ENCODE measurements around the gene CTNNA2.

CTNNA2 gene

GRCh38 chr2:80300346-80300745 lies 787.5 kb downstream of the CTNNA2 start:
- Histone ChIP-seq H3K36me3 (ENCODE audit: control insufficient read depth in 5 of 5, insufficient read depth in 5 of 5, low read length in 5 of 5) (no peaks in the 10 kb centered on the region), H3K27ac (ENCODE audit: low read depth, low read length) (no peak overlapping the region), H3K27me3 (ENCODE audit: control insufficient read depth in 5 of 5, insufficient read depth in 4 of 5, low read length in 5 of 5) (peaks cover 27 to 40% (median 31%) of the 10 kb centered on the region in 5 donors), H3K9me3 (ENCODE audit: control insufficient read depth in 5 of 5, low read length in 5 of 5) (no peaks in the 10 kb centered on the region), H3K4me3 (ENCODE audit: low read depth in 1 of 5, low read length in 5 of 5) (no peak overlapping the region), H3K4me1 (ENCODE audit: control insufficient read depth in 5 of 5, insufficient read depth in 5 of 5, low read length in 5 of 5) (peaks cover 0 to 22% (median 16%) of the 10 kb centered on the region in 5 donors), H3K9ac (ENCODE audit: low read length in 5 of 5) (no peak overlapping the region)

GRCh38 chr2:80300954-80301353 lies 788.1 kb downstream of the CTNNA2 start:
- H3K27ac ChIP-seq (ENCODE audit: low read depth, low read length), result no peak overlapping the region
- H3K27me3 ChIP-seq (ENCODE audit: control insufficient read depth in 5 of 5, insufficient read depth in 4 of 5, low read length in 5 of 5), result peaks cover 30 to 46% (median 32%) of the 10 kb centered on the region in 5 donors
- no peaks in the 10 kb centered on the region for H3K36me3 ChIP-seq (ENCODE audit: control insufficient read depth in 5 of 5, insufficient read depth in 5 of 5, low read length in 5 of 5)
- H3K9ac ChIP-seq (ENCODE audit: low read length in 5 of 5), result no peak overlapping the region
- no peaks in the 10 kb centered on the region for H3K9me3 ChIP-seq (ENCODE audit: control insufficient read depth in 5 of 5, low read length in 5 of 5)
- H3K4me1 ChIP-seq (ENCODE audit: control insufficient read depth in 5 of 5, insufficient read depth in 5 of 5, low read length in 5 of 5), result peaks cover 0 to 22% (median 16%) of the 10 kb centered on the region in 5 donors
- no peak overlapping the region for H3K4me3 ChIP-seq (ENCODE audit: low read depth in 1 of 5, low read length in 5 of 5)

- H3K27ac ChIP-seq (ENCODE audit: low read depth, low read length), result no peak overlapping the region
- no peaks in the 10 kb centered on the region for H3K9me3 ChIP-seq (ENCODE audit: control insufficient read depth in 5 of 5, low read length in 5 of 5)
- H3K27me3 ChIP-seq (ENCODE audit: control insufficient read depth in 5 of 5, insufficient read depth in 4 of 5, low read length in 5 of 5), result peaks cover 30 to 46% (median 33%) of the 10 kb centered on the region in 5 donors
- peaks cover 0 to 22% (median 16%) of the 10 kb centered on the region in 5 donors for H3K4me1 ChIP-seq (ENCODE audit: control insufficient read depth in 5 of 5, insufficient read depth in 5 of 5, low read length in 5 of 5)
- H3K9ac ChIP-seq (ENCODE audit: low read length in 5 of 5), result no peak overlapping the region
- no peaks in the 10 kb centered on the region for H3K36me3 ChIP-seq (ENCODE audit: control insufficient read depth in 5 of 5, insufficient read depth in 5 of 5, low read length in 5 of 5)
- no peak overlapping the region for H3K4me3 ChIP-seq (ENCODE audit: low read depth in 1 of 5, low read length in 5 of 5)
These were observed 789.1 kb downstream of the CTNNA2 start for GRCh38 chr2:80302001-80302313.

- no peaks in the 10 kb centered on the region for H3K9me3 ChIP-seq (ENCODE audit: control insufficient read depth in 5 of 5, low read length in 5 of 5)
- H3K27me3 ChIP-seq (ENCODE audit: control insufficient read depth in 5 of 5, insufficient read depth in 4 of 5, low read length in 5 of 5), result peaks cover 30 to 46% (median 33%) of the 10 kb centered on the region in 5 donors
- H3K9ac ChIP-seq (ENCODE audit: low read length in 5 of 5), result no peak overlapping the region
- no peak overlapping the region for H3K4me3 ChIP-seq (ENCODE audit: low read depth in 1 of 5, low read length in 5 of 5)
- no peak overlapping the region for H3K27ac ChIP-seq (ENCODE audit: low read depth, low read length)
- no peaks in the 10 kb centered on the region for H3K36me3 ChIP-seq (ENCODE audit: control insufficient read depth in 5 of 5, insufficient read depth in 5 of 5, low read length in 5 of 5)
- H3K4me1 ChIP-seq (ENCODE audit: control insufficient read depth in 5 of 5, insufficient read depth in 5 of 5, low read length in 5 of 5), result peaks cover 0 to 22% (median 16%) of the 10 kb centered on the region in 5 donors
These were observed 789.6 kb downstream of the CTNNA2 start for GRCh38 chr2:80302314-80303005.

GRCh38 chr2:80303006-80303908 lies 790.4 kb downstream of the CTNNA2 start:
- Histone ChIP-seq H3K9me3 (ENCODE audit: control insufficient read depth in 5 of 5, low read length in 5 of 5) (no peaks in the 10 kb centered on the region), H3K9ac (ENCODE audit: low read length in 5 of 5) (no peak overlapping the region), H3K27ac (ENCODE audit: low read depth, low read length) (no peak overlapping the region), H3K4me3 (ENCODE audit: low read depth in 1 of 5, low read length in 5 of 5) (peak overlapping the region in 3 of 5 donors; percentile 24 to 35 (median 24)), H3K4me1 (ENCODE audit: control insufficient read depth in 5 of 5, insufficient read depth in 5 of 5, low read length in 5 of 5) (peaks cover 0 to 22% (median 16%) of the 10 kb centered on the region in 5 donors), H3K27me3 (ENCODE audit: control insufficient read depth in 5 of 5, insufficient read depth in 4 of 5, low read length in 5 of 5) (peaks cover 30 to 46% (median 33%) of the 10 kb centered on the region in 5 donors), H3K36me3 (ENCODE audit: control insufficient read depth in 5 of 5, insufficient read depth in 5 of 5, low read length in 5 of 5) (no peaks in the 10 kb centered on the region)

GRCh38 chr2:80303909-80304837 lies 791.3 kb downstream of the CTNNA2 start, which contains the start of gene LRRTM1:
Gene LRRTM1, minus strand, starts transcription at chr2:80304752. Its CDS starts 933 bp downstream, at chr2:80303819.
- Histone ChIP-seq H3K27me3 (ENCODE audit: control insufficient read depth in 5 of 5, insufficient read depth in 4 of 5, low read length in 5 of 5) (peaks cover 30 to 46% (median 33%) of the 10 kb centered on the region in 5 donors), H3K4me1 (ENCODE audit: control insufficient read depth in 5 of 5, insufficient read depth in 5 of 5, low read length in 5 of 5) (peaks cover 0 to 22% (median 16%) of the 10 kb centered on the region in 5 donors), H3K4me3 (ENCODE audit: low read depth in 1 of 5, low read length in 5 of 5) (peak within 1 kb of the TSS; percentile 11 to 51 (median 48)), H3K36me3 (ENCODE audit: control insufficient read depth in 5 of 5, insufficient read depth in 5 of 5, low read length in 5 of 5) (no peaks in the 10 kb centered on the region), H3K9me3 (ENCODE audit: control insufficient read depth in 5 of 5, low read length in 5 of 5) (no peaks in the 10 kb centered on the region), H3K9ac (ENCODE audit: low read length in 5 of 5) (no peak within 1 kb of the TSS), H3K27ac (ENCODE audit: low read depth, low read length) (no peak within 1 kb of the TSS)

GRCh38 chr2:80311304-80311703 lies 798.5 kb downstream of the CTNNA2 start:
- H3K27ac ChIP-seq (ENCODE audit: low read depth, low read length), result no peak overlapping the region
- H3K4me3 ChIP-seq (ENCODE audit: low read depth in 1 of 5, low read length in 5 of 5), result no peak overlapping the region
- H3K36me3 ChIP-seq (ENCODE audit: control insufficient read depth in 5 of 5, insufficient read depth in 5 of 5, low read length in 5 of 5), result no peaks in the 10 kb centered on the region
- no peaks in the 10 kb centered on the region for H3K9me3 ChIP-seq (ENCODE audit: control insufficient read depth in 5 of 5, low read length in 5 of 5)
- H3K27me3 ChIP-seq (ENCODE audit: control insufficient read depth in 5 of 5, insufficient read depth in 4 of 5, low read length in 5 of 5), result peaks cover 0 to 3% (median 0%) of the 10 kb centered on the region in 5 donors
- no peak overlapping the region for H3K9ac ChIP-seq (ENCODE audit: low read length in 5 of 5)
- H3K4me1 ChIP-seq (ENCODE audit: control insufficient read depth in 5 of 5, insufficient read depth in 5 of 5, low read length in 5 of 5), result no peaks in the 10 kb centered on the region

- Histone ChIP-seq H3K27me3 (ENCODE audit: control insufficient read depth in 5 of 5, insufficient read depth in 4 of 5, low read length in 5 of 5) (peaks cover 0 to 3% (median 0%) of the 10 kb centered on the region in 5 donors), H3K9me3 (ENCODE audit: control insufficient read depth in 5 of 5, low read length in 5 of 5) (no peaks in the 10 kb centered on the region), H3K27ac (ENCODE audit: low read depth, low read length) (no peak overlapping the region), H3K9ac (ENCODE audit: low read length in 5 of 5) (no peak overlapping the region), H3K36me3 (ENCODE audit: control insufficient read depth in 5 of 5, insufficient read depth in 5 of 5, low read length in 5 of 5) (no peaks in the 10 kb centered on the region), H3K4me1 (ENCODE audit: control insufficient read depth in 5 of 5, insufficient read depth in 5 of 5, low read length in 5 of 5) (no peaks in the 10 kb centered on the region), H3K4me3 (ENCODE audit: low read depth in 1 of 5, low read length in 5 of 5) (no peak overlapping the region)
These were observed 799.5 kb downstream of the CTNNA2 start for GRCh38 chr2:80312282-80312839.

- Histone ChIP-seq H3K27me3 (ENCODE audit: control insufficient read depth in 5 of 5, insufficient read depth in 4 of 5, low read length in 5 of 5) (peaks cover 11 to 19% (median 14%) of the 10 kb centered on the region in 5 donors), H3K9me3 (ENCODE audit: control insufficient read depth in 5 of 5, low read length in 5 of 5) (no peaks in the 10 kb centered on the region), H3K4me1 (ENCODE audit: control insufficient read depth in 5 of 5, insufficient read depth in 5 of 5, low read length in 5 of 5) (no peaks in the 10 kb centered on the region), H3K4me3 (ENCODE audit: low read depth in 1 of 5, low read length in 5 of 5) (no peak overlapping the region), H3K36me3 (ENCODE audit: control insufficient read depth in 5 of 5, insufficient read depth in 5 of 5, low read length in 5 of 5) (no peaks in the 10 kb centered on the region), H3K27ac (ENCODE audit: low read depth, low read length) (no peak overlapping the region), H3K9ac (ENCODE audit: low read length in 5 of 5) (no peak overlapping the region)
These were observed 809.6 kb downstream of the CTNNA2 start for GRCh38 chr2:80322311-80322920.
